ENCODE measurements around the gene SP6. TPM values are rescaled to one million over a fixed set of nuclear protein-coding genes. Genes with fewer than 3 reads are reported as not detected.

The SP6 gene
- total RNA-seq, 1 donor from 2014 or later, result not detected

DNA sequence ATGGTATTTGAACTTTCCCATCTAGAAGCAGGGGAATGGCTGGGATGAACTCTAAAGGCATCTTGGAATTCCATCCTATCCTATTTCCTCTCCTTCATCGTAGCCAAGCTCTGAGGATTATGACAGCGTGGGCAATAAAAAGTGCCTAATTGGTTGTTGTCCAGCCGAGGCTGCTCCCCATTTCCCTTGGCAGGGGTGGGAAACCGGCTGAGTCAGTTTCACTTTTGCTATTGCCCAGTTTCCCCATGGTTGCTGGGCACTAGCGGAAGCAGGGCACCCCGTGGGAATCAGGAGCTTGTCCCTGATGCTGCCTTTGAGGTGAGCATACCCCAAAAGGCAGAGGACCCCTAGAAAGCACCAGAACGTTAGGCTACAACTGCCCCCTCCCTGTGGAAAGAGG lies 31.3 kb upstream of the SP6 start:
- intact Hi-C loops (cut with micrococcal nuclease), result no loop called here

- intact Hi-C loops (cut with micrococcal nuclease), result no loop called here
Observed at GRCh38 chr17:47879776-47880454, 29.0 kb upstream of the SP6 start.

DNA sequence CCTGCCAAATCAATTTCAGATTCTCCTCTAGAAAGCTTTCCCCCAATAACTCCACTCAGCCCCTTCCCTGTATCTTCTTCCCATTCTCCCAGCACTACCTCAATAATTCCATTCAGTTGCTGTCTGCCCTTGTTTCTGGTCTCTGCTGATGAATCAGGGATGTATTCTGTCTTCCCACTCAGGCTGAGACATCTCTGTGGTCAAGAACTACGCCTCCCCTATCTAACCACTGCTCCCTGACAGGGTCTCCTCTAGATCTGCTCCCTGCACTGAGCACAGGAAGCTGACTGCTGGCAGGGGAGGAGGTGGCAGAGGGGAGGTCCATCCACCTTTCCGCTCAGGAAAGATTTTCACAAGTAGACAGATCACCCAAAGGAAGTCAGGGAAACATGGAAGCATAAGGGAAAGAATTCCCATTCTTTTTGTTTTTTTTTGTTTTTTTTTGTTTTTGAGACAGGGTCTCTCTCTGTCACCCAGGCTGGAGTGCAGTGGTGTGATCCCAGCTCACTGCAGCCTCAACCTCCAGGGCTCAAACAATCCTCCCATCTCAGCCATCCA lies 28.1 kb upstream of the SP6 start:
- intact Hi-C loops (cut with micrococcal nuclease), result no loop called here

DNA sequence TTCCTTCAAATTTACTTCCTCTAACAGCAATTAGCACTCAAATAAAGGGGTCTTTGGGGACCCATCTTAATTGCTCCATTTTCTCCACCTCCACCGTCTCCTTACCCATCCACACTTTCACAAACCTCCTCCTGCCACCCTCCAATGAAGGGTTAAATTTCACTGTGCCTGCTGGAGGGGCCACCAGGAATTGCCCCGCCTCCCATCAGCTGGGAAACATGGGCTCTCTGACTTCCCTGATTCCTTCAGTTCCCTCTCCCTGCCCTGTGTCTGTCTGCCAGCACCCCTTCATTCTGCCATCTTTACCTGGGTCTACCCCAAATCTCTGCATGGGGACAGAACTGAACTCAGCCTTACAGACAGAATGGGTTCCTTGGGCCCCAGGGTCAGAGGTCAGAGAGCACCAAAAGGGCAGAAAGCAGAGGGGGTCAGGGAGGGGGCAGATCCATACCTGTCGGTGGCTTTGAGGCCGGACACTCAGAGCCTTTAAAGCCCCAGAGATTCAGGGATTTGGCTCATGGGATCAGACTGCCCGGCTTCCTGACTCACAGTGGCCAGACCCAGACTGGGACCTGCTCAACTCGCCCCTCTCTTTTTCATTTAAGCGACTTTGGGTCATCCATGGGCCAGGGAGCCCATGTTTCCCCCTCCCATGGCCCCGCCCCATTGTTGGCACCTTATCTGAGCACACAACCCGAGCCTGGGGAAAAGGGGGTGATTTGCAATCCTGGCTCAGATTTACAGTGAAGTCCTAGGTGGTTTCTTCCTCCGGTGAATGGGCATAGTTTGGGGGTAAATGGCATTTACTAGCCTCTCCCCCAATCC lies 27.5 kb upstream of the SP6 start:
- intact Hi-C loops (cut with micrococcal nuclease), result no loop called here

GRCh38 chr17:47877368-47878034 lies 26.5 kb upstream of the SP6 start:
- intact Hi-C loops (cut with micrococcal nuclease), result no loop called here

- intact Hi-C loops (cut with micrococcal nuclease), result no loop called here
Observed at GRCh38 chr17:47875011-47875985, 24.3 kb upstream of the SP6 start.

DNA sequence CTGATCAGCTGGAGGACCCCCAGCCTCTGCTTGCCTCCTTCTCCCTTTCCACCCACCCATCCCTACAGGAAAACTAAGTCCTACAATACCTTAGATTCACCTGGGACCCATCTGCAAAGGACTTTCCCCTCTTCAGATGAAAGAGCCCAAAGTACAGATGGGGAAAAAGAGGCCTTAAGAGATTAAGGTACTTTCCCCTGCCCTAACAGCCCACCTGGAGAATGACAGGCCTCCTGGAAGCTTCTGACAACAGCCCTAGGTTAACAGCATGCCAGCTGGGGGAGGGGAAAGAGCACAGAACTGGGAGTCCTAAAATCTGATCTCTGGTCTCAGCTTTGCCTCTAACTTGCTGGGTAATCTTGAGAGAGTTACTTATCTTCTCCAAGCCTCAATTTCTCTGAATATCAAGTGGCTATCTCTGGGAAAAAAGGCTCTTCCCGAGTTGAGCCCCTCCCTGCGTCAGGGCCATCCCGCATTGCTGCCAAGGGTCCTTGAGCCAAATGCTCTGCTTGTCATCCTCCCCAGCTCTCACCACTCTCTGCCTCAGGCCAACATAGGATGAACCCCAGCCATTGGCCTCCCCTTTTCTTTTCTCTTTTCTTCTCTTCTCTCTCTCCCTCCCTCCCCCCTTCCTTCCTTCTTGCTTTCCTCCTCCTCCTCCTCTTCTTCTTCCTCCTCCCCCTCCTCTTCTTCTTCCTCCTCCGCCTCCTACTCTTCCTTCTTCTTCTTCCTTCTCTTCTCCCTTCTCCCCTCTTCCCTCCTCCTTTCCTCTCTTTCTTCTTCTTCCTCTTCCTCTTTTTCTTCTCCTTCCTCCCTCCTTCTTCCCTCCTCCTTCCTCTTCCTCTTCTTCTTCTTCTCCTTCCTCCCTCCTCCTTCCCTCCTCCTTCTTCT lies 22.5 kb upstream of the SP6 start:
- intact Hi-C loops (cut with micrococcal nuclease), result no loop called here

GRCh38 chr17:47872651-47873161 lies 21.7 kb upstream of the SP6 start:
- intact Hi-C loops (cut with micrococcal nuclease), result no loop called here

GRCh38 chr17:47872019-47872650 lies 21.2 kb upstream of the SP6 start:
- intact Hi-C loops (cut with micrococcal nuclease), result no loop called here

GRCh38 chr17:47871048-47871447 lies 20.1 kb upstream of the SP6 start:
- intact Hi-C loops (cut with micrococcal nuclease), result no loop called here

GRCh38 chr17:47870056-47870455 lies 19.1 kb upstream of the SP6 start:
- intact Hi-C loops (cut with micrococcal nuclease), result no loop called here

- intact Hi-C loops (cut with micrococcal nuclease), result no loop called here
Observed at GRCh38 chr17:47869114-47869513, 18.2 kb upstream of the SP6 start.

DNA sequence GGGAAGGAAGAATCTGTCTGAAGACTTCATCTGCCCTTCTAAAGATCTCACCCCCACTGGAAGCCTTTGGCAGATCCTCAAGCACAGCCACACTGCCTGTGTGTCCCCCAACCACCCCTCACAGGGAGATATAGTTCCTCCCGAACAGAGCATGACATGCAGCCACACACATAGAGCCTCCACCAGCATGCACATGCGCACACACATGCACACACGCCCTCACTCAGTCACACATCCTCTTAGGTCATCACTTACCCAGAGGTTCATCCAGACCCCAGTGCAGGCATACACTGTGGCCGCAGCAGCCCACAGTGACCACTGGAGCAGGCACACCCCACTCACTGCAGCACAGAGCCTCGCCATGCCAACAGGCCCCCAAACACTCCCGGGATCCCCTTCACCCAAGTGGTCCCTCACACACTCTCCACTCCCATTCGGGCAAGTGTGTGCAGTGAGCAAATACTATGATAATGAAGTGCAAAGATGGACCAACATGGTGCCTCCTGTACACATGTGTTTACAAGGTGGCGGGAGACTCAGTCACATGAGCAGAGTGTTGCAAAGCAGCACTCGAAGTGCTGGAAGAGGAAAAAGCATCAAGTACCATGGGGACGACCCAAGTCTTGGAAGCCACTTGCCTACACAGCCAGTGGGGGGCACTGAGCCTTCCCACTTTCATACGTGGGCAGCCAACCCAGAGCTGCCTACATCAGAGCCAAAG lies 17.0 kb upstream of the SP6 start:
- intact Hi-C loops (cut with micrococcal nuclease), result no loop called here

DNA sequence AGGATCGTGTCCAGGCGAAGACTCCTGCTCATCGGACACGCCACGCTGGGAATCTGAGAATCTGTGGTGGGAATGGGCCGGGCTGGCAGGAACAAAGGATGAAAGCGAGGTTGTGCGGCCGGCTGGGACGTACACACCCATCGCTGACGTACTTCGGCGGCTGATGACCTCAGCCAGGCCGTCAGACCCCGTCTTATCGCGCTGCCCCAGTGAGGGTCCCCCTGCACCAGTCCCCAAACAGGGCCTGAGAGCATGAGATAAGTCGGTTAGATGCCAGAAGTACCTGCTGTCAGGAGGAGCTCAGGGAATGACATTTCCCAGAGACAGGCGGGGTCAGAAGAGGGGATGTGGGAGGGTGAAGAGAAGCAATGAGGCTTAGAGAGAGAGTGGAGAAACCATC lies 16.0 kb upstream of the SP6 start:
- intact Hi-C loops (cut with micrococcal nuclease), result no loop called here

- intact Hi-C loops (cut with micrococcal nuclease), result no loop called here
Observed at GRCh38 chr17:47864791-47865216, 13.8 kb upstream of the SP6 start.

DNA sequence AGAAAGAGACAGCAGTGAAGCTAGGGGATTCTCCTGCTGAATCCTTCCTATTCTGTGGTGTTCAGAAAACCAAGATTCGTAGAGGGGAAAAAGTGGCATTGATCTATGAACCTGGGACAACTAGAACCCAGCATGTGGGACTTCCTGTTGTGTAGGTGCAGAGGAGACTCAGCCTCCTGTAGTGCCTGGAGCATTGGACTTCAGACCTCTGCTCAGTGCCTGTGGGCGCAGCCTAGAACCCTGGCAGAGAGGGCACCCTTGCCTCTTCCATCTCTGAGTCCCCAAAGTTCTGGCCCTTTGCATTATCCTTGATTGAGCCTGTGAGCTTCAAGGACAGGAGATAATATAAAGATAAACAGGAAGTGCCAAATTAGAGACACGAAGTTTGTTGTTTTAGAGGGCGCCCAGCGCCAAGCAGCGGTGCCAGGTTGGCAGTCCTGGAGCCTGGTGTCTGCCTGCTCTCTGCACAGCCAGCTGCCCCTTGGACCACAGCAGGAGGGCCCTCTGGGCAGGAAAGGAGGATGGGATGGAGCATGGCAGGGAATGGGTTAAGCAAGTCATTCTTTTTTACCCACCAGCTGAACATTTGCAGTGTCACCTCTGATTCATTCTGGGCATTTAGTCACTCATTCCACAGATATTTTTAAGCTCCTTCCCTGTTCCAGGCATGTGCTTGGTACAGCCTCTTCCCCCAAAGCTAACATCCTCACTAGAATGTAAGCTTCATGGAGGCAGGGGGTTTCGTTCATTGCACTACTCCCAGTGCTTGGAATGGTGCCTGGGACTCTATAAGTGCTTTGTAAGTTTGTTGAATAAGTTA lies 11.9 kb upstream of the SP6 start:
- intact Hi-C loops (cut with micrococcal nuclease), result no loop called here

- intact Hi-C loops (cut with micrococcal nuclease), result no loop called here
Observed at GRCh38 chr17:47860386-47860785, 9.4 kb upstream of the SP6 start.

Data from T-helper 2 cell treated with Interferon-gamma antibody and Interleukin-4, amounts not matched to agents 100 ng/mL and 5 ng/mL, for 36 hours (primary cell).